MCF 10A (cell line): ENCODE measurements around the gene FGF18. TPM values are rescaled to one million over a fixed set of nuclear protein-coding genes. Genes with fewer than 3 reads are reported as not detected.
"Not testable (repeated sequence)": the region's sequence is repeated elsewhere in the genome, so short reads cannot be mapped to it uniquely, and the experiment has no call there.

Experiments used
- BruUV-seq: library from RNA; stranded (reverse); fragments of 400-500 nt; replicated peaks from 2 replicates; lab custom pipeline; 2021; lab: Mats Ljungman, UMichigan
- CTCF ChIA-PET: fragments of 300-600 bp; sonication (Branson Sonifier 250); formaldehyde crosslinking; extraction: SDS; loops from one replicate; lab custom pipeline; 2021; ENCODE audit warnings: antibody characterized with exemption, inconsistent platforms; lab: Yijun Ruan, JAX
- POLR2A ChIA-PET: fragments of 300-600, 350-650 bp; sonication (Branson Sonifier 250); formaldehyde crosslinking; extraction: SDS; loops from one replicate; lab custom pipeline; 2020; ENCODE audit warnings: antibody characterized with exemption, inconsistent platforms; lab: Yijun Ruan, JAX
- DNase-seq: peaks from one replicate; pipeline ENCODE4 v3.0.0-alpha.2; 2018; ENCODE audit not compliant: unreplicated experiment
- H3K27ac Mint-ChIP-seq: one replicate; pipeline ENCODE4 v1.8.0; 2022; ENCODE audit warnings: mild to moderate bottlenecking, low read depth, mixed read lengths; ENCODE audit not compliant: unreplicated experiment
- H3K27me3 Mint-ChIP-seq: one replicate; pipeline ENCODE4 v1.8.0; 2022; ENCODE audit warnings: mixed read lengths; ENCODE audit not compliant: insufficient read depth, unreplicated experiment
- H3K36me3 Mint-ChIP-seq: one replicate; pipeline ENCODE4 v1.8.0; 2022; ENCODE audit warnings: mild to moderate bottlenecking, moderate library complexity, mixed read lengths; ENCODE audit not compliant: insufficient read depth, unreplicated experiment
- H3K4me1 Mint-ChIP-seq: one replicate; pipeline ENCODE4 v1.8.0; 2022; ENCODE audit warnings: mixed read lengths; ENCODE audit not compliant: insufficient read depth, unreplicated experiment
- H3K4me3 Mint-ChIP-seq: one replicate; pipeline ENCODE4 v1.8.0; 2022; ENCODE audit warnings: mild to moderate bottlenecking, moderate library complexity, mixed read lengths; ENCODE audit not compliant: unreplicated experiment
- H3K9me3 Mint-ChIP-seq: one replicate; pipeline ENCODE4 v1.8.0; 2022; ENCODE audit warnings: mixed read lengths; ENCODE audit not compliant: unreplicated experiment
- CTCF ChIP-seq: fragments of 200-600 bp; IDR thresholded peaks from one replicate; pipeline ENCODE4 v1.8.0; 2022; ENCODE audit warnings: antibody characterized with exemption, mild to moderate bottlenecking; ENCODE audit not compliant: unreplicated experiment
- intact Hi-C: fragments of 100-400 bp; cut with micrococcal nuclease; formaldehyde crosslinking; loops from 2 replicates; pipeline ENCODE4 v1.14.1; 2022
- total RNA-seq: library from RNA; stranded (reverse); gene quantifications from 2 replicates; pipeline ENCODE4 v1.2.3, GENCODE V29; 2022

FGF18 gene
- total RNA-seq, 1 experiment from 2014 or later, result not detected

GRCh38 chr5:171493646-171494393 lies 74.4 kb downstream of the FGF18 start:
- DNase-seq, result no peak
- Mint-ChIP-seq H3K4me3 (peak overlapping the region; percentile 67), H3K27me3 (peaks cover 25% of the 10 kb centered on the region), H3K36me3 (no peaks in the 10 kb centered on the region), H3K4me1 (peaks cover 26% of the 10 kb centered on the region), H3K27ac (peak overlapping the region; percentile 57), H3K9me3 (no peaks in the 10 kb centered on the region)
- TF ChIP-seq CTCF, result no peak
- CTCF ChIA-PET, result interaction anchor here (0.5 to 4.0 kb wide), 5 partner anchors 9 to 101 kb away, joined by 3 to 28 read pairs (median 3); no protein-coding TSS in a partner anchor
- no TSS peak for BruUV-seq
- POLR2A ChIA-PET, result interaction anchor here (0.5 to 1.0 kb wide), 2 partner anchors 15 to 566 kb away, joined by 3 read pairs; no protein-coding TSS in a partner anchor
- intact Hi-C loops, result no loop called here

DNA sequence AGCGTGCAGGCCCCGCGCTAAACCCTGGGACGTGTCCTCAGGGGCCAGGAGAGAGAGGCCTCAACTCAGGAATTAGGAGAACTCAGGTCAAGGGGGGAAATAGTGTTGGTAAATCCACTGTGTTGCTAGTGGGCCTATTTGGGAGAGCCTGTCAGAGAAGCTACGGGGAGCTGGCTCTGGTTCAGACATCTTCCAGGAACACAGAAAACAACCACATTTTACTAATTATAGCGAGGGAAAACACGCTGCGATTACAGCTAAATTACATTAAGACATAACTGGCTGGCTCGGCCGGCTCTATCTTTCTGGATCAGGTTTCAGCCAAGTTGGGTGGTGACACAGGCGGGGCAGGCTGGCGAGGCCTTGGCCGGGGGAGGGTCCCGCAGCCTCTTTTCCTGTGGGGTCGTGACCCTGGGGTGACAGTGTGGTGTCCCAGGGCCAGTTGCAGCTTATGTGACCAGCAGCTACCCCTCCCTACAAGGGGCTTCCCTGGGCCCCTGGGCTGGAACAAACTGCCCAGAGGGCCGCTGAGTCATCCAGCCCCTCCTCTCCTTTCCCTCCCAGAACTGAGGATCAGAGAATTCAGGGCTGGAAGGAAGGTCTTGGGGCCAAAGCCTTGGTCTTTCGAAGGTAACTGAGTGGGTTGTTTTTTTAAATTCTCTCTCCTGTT lies 75.1 kb downstream of the FGF18 start:
- ChIA-PET CTCF (interaction anchor here (0.7 to 4.0 kb wide), 8 partner anchors 10 to 412 kb away, joined by 3 to 28 read pairs (median 3); no protein-coding TSS in a partner anchor), POLR2A (interaction anchor here (0.5 to 1.0 kb wide), 2 partner anchors 16 to 565 kb away, joined by 3 read pairs; no protein-coding TSS in a partner anchor)
- H3K36me3 Mint-ChIP-seq, result no peaks in the 10 kb centered on the region
- H3K4me1 Mint-ChIP-seq, result peaks cover 26% of the 10 kb centered on the region
- peaks cover 17% of the 10 kb centered on the region for H3K27me3 Mint-ChIP-seq
- H3K9me3 Mint-ChIP-seq, result no peaks in the 10 kb centered on the region
- H3K27ac Mint-ChIP-seq, result peak overlapping the region; percentile 57
- no peak for TF ChIP-seq CTCF
- intact Hi-C loops, result no loop called here
- no TSS peak for BruUV-seq
- H3K4me3 Mint-ChIP-seq, result peak overlapping the region; percentile 67
- peak; percentile 91 for DNase-seq

DNA sequence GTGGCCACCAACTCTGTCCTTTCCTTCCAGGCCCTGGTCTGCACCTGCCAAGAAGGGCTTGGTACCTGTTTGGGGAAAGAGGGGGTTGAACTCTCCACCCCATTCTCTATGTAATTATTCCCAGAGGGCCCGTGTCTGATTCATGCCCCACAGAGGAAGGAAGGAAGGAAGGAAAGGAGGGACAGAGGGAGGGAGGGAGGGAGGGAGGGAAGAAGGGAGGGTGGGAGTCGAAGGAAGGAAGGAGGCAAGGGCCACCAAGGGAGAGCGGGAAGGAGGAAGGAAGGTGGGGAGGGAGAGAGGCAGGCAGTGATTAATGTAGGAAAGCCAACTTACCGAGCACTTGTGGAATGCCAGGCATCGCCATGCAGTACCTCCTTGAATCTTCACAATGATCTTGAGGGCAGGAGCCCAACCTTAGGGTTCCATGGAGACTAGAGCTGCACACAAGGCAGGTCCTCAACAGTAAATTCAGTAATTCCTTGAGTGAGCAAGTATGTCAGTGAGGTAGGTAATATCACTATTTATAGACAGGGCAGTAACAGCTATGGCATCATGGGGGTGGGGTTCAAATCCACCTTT lies 75.8 kb downstream of the FGF18 start:
- no peaks in the 10 kb centered on the region for H3K9me3 Mint-ChIP-seq
- H3K36me3 Mint-ChIP-seq, result no peaks in the 10 kb centered on the region
- peaks cover 26% of the 10 kb centered on the region for H3K4me1 Mint-ChIP-seq
- no peak for DNase-seq
- peak overlapping the region; percentile 67 for H3K4me3 Mint-ChIP-seq
- TF ChIP-seq CTCF, result no peak
- POLR2A ChIA-PET, result no interaction called here
- H3K27me3 Mint-ChIP-seq, result peaks cover 11% of the 10 kb centered on the region
- no TSS peak for BruUV-seq
- intact Hi-C loops, result no loop called here
- peak overlapping the region; percentile 57 for H3K27ac Mint-ChIP-seq
- CTCF ChIA-PET, result interaction anchor here (0.7 to 4.0 kb wide), 5 partner anchors 11 to 545 kb away, joined by 3 to 28 read pairs (median 3); no protein-coding TSS in a partner anchor

- TF ChIP-seq CTCF, result no peak
- Mint-ChIP-seq H3K4me3 (no peak overlapping the region), H3K9me3 (no peaks in the 10 kb centered on the region), H3K4me1 (peaks cover 26% of the 10 kb centered on the region), H3K36me3 (no peaks in the 10 kb centered on the region), H3K27me3 (no peaks in the 10 kb centered on the region), H3K27ac (no peak overlapping the region)
- ChIA-PET CTCF (interaction anchor here (4.0 kb wide), 1 partner anchor 12 kb away, joined by 28 read pairs; no protein-coding TSS in a partner anchor), POLR2A (no interaction called here)
- no peak for DNase-seq
- intact Hi-C loops, result no loop called here
- BruUV-seq, result no TSS peak
Observed at GRCh38 chr5:171496456-171496855, 77.0 kb downstream of the FGF18 start.

GRCh38 chr5:171497494-171497893 lies 78.0 kb downstream of the FGF18 start:
- ChIA-PET POLR2A (interaction anchor here (1.1 kb wide), 1 partner anchor 76 kb away, joined by 3 read pairs; no protein-coding TSS in a partner anchor), CTCF (interaction anchor here (4.0 kb wide), 1 partner anchor 13 kb away, joined by 28 read pairs; no protein-coding TSS in a partner anchor)
- H3K27ac Mint-ChIP-seq, BruUV-seq, DNase-seq, intact Hi-C loops, H3K4me3 Mint-ChIP-seq, H3K27me3 Mint-ChIP-seq, H3K9me3 Mint-ChIP-seq, H3K36me3 Mint-ChIP-seq: not testable (repeated sequence)
- peaks cover 26% of the 10 kb centered on the region for H3K4me1 Mint-ChIP-seq
